Measurements from ENCODE around the gene DYNC2LI1.

- TF ChIP-seq CTCF (IDR thresholded peaks at IDR 0.05; ENCODE audit: insufficient read depth, low read depth, low read length) (no peak), EZH2 (IDR thresholded peaks at IDR 0.05; ENCODE audit: insufficient read depth, low read length) (no peak)
These were observed 4.4 kb downstream of the DYNC2LI1 start for GRCh38 chr2:43778233-43778632.
